Kidney epithelial cell (primary cell): ENCODE data around the gene FMN1. TPM values are rescaled to one million over a fixed set of nuclear protein-coding genes. Genes with fewer than 3 reads are reported as not detected.

Experiments used
- DNase-seq: peaks from one replicate; pipeline ENCODE4 v3.0.0-alpha.2; 2010; ENCODE audit warnings: low read depth
- H3K27me3 ChIP-seq: 2 replicates; pipeline ENCODE4 v1.6.0; 2011; ENCODE audit warnings: low read length; ENCODE audit not compliant: control insufficient read depth, insufficient read depth
- H3K36me3 ChIP-seq: 2 replicates; pipeline ENCODE4 v1.5.1; 2011; ENCODE audit warnings: low read length; ENCODE audit not compliant: control insufficient read depth, insufficient read depth
- H3K4me3 ChIP-seq: 2 replicates; pipeline ENCODE4 v1.5.1; 2011; ENCODE audit warnings: low read depth, mild to moderate bottlenecking, control low read depth, low read length
- total RNA-seq: library from RNA; depleted of rRNA; stranded (reverse); fragments of >200 nt; gene quantifications from 2 replicates; pipeline ENCODE4 v1.2.3, GENCODE V29; 2015
- TF ChIP-seq, protein P1 (sequence below): IDR thresholded peaks from 2 replicates; pipeline ENCODE4 v1.5.1; 2011; ENCODE audit warnings: mild to moderate bottlenecking, moderate library complexity, low read length, control low read depth, inconsistent platforms; ENCODE audit not compliant: insufficient read depth, poor library complexity, severe bottlenecking

FMN1 gene
- total RNA-seq, 1 donor from 2014 or later = 4.5 TPM

- no peak for DNase-seq
- no peaks in the 10 kb centered on the region for H3K36me3 ChIP-seq
- TF ChIP-seq, protein P1, sequence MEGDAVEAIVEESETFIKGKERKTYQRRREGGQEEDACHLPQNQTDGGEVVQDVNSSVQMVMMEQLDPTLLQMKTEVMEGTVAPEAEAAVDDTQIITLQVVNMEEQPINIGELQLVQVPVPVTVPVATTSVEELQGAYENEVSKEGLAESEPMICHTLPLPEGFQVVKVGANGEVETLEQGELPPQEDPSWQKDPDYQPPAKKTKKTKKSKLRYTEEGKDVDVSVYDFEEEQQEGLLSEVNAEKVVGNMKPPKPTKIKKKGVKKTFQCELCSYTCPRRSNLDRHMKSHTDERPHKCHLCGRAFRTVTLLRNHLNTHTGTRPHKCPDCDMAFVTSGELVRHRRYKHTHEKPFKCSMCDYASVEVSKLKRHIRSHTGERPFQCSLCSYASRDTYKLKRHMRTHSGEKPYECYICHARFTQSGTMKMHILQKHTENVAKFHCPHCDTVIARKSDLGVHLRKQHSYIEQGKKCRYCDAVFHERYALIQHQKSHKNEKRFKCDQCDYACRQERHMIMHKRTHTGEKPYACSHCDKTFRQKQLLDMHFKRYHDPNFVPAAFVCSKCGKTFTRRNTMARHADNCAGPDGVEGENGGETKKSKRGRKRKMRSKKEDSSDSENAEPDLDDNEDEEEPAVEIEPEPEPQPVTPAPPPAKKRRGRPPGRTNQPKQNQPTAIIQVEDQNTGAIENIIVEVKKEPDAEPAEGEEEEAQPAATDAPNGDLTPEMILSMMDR = no peak
- H3K4me3 ChIP-seq = peak overlapping the region; percentile 38
- no peaks in the 10 kb centered on the region for H3K27me3 ChIP-seq
Measured at GRCh38 chr15:33194237-33194636, 277 bp downstream of the FMN1 start.

DNA sequence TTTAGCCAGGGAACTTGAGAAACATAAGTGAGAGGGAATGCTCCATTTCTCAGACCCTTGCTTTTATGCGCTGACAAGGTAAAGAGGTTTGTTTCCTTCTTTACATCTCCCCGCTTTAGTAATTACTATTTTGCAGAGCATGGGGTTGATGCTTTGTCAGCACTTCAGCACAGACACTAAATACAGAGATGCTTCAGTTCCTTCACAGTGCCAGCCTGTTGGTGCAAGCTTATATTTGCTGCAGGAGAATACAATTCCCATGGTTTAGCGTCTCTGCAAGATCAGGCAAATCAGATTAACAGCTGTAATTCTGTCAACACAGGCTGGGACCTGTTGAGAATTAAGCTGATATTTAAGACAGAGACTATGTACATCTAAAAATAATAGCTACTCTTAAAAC lies 2.9 kb downstream of the FMN1 start:
- H3K36me3 ChIP-seq = no peaks in the 10 kb centered on the region

DNA sequence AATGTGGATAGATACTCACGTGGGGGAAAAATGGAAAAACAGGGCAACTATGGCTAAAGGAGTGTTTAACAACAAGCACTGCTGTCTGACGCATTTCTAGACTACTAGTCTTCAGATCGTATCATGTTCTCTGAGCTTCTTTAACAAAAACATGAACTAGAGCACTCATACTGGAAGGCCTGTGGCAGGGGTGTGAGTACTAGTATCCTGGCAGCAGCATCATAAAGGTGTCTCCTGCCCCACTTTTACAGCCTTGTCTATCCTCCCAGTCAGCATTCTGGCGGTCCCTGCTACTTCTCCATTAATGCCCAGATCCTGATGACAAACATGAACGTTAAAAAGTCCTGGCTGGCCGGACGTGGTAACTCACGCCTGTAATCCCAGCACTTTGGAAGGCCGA lies 4.0 kb downstream of the FMN1 start:
- H3K36me3 ChIP-seq = no peaks in the 10 kb centered on the region
- H3K27me3 ChIP-seq = no peaks in the 10 kb centered on the region
- TF ChIP-seq, protein P1 = no peak
- no peak for DNase-seq
- no peak overlapping the region for H3K4me3 ChIP-seq

More for the DNA sequence above, 2.9 kb downstream of the FMN1 start:
- Histone ChIP-seq H3K4me3 (no peak overlapping the region), H3K27me3 (no peaks in the 10 kb centered on the region)
- TF ChIP-seq, protein P1 = no peak
- no peak for DNase-seq

- Histone ChIP-seq H3K4me3 (no peak overlapping the region), H3K27me3 (no peaks in the 10 kb centered on the region), H3K36me3 (no peaks in the 10 kb centered on the region)
- no peak for DNase-seq
- TF ChIP-seq, protein P1 = no peak
Measured at GRCh38 chr15:33188641-33189257, 5.8 kb downstream of the FMN1 start.

DNA sequence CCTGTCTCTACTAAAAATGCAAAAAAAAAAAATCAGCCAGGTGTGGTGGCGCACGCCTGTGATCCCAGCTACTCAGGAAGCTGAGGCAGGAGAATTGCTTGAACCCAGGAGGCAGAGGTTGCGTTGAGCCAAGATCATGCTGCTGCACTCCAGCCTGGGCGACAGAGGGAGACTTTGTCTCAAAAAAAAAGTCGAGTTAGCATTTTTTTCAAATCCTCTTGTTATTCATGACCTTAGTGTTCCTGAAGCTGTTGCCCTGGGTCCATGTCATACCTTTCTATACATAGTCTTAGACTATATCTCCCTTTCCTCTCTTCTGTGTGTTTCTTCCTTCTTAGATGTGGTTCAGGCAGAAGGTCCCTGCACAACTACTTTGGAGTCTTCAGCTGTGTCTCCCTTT lies 6.4 kb downstream of the FMN1 start:
- TF ChIP-seq, protein P1 = no peak
- H3K4me3 ChIP-seq = no peak overlapping the region
- no peaks in the 10 kb centered on the region for H3K36me3 ChIP-seq
- H3K27me3 ChIP-seq = no peaks in the 10 kb centered on the region
- no peak for DNase-seq

- H3K36me3 ChIP-seq = no peaks in the 10 kb centered on the region
- no peak for DNase-seq
- H3K4me3 ChIP-seq = no peak overlapping the region
- H3K27me3 ChIP-seq = no peaks in the 10 kb centered on the region
- TF ChIP-seq, protein P1 = no peak
Measured at GRCh38 chr15:33183334-33183733, 11.2 kb downstream of the FMN1 start.
